Measurements from ENCODE around the gene PRKCD. TPM values are rescaled to one million over a fixed set of nuclear protein-coding genes. Genes with fewer than 3 reads are reported as not detected.

PRKCD gene
- total and polyA plus RNA-seq, 9 of the 15 experiments (the other 6 are each of a cell fraction or from before 2014, with no cell fraction given) = 2.5 to 19.5 (median 6.1) TPM

- FAIRE-seq = no peak
- no peaks in the 10 kb centered on the region for H3K9me3 ChIP-seq (replicated peaks; ENCODE audit: control insufficient read depth, insufficient read depth, low read depth, low read length)
- no TSS peak for BruUV-seq (replicated peaks)
- peaks cover 7% of the 10 kb centered on the region for H4K20me1 ChIP-seq (replicated peaks; ENCODE audit: control insufficient read depth, insufficient read depth, low read length)
- H3K4me2 ChIP-seq (ENCODE audit: insufficient read depth, low read length) = no peak overlapping the region
- H3K27ac ChIP-seq (ENCODE audit: extremely low read depth, low read depth, low read length) = no peak overlapping the region
- peaks cover 14% of the 10 kb centered on the region for H3K79me2 ChIP-seq (ENCODE audit: control insufficient read depth, insufficient read depth, low read length)
- no peak for TF ChIP-seq KLF1 (tag; IDR thresholded peaks at IDR 0.05)
- TF ChIP-seq ZNF316 (IDR thresholded peaks at IDR 0.05) = no peak
- TF ChIP-seq STAT5A (IDR thresholded peaks at IDR 0.05; ENCODE audit: borderline replicate concordance, low read length) = no peak
- TF ChIP-seq MBD1 (CRISPR knock-in tag; IDR thresholded peaks at IDR 0.05) = no peak
- no peak for TF ChIP-seq HIVEP1 (CRISPR knock-in tag; IDR thresholded peaks at IDR 0.05)
- TF ChIP-seq MYNN (IDR thresholded peaks at IDR 0.05) = no peak
- TF ChIP-seq MYNN (CRISPR knock-in tag; IDR thresholded peaks at IDR 0.05) = no peak
- no peak for TF ChIP-seq SRF (CRISPR knock-in tag; IDR thresholded peaks at IDR 0.05)
- TF ChIP-seq FOXK1 (CRISPR knock-in tag; IDR thresholded peaks at IDR 0.05; ENCODE audit: borderline replicate concordance) = no peak
- H3K4me1 ChIP-seq (replicated peaks in 1 of 2; ENCODE audit: control insufficient read depth in 2 of 2, insufficient read depth in 2 of 2, low read length in 2 of 2) = peaks cover 19 to 47% of the 10 kb centered on the region in 2 experiments; a peak in 4 of 5 replicates
- WGBS (ENCODE audit: insufficient coverage, low coverage, missing lambda C conversion rate) = 86% methylated on average over 3 of the region's 9 CpGs
- CTCF ChIA-PET (ENCODE audit: low intra/inter-chr PET ratio) = no interaction called here
- no peak for ATAC-seq
- peak overlapping the region in 1 of 2 experiments; percentile 35; a peak in 1 of 4 replicates for H3K9ac ChIP-seq (ENCODE audit: insufficient read depth in 1 of 2, low read depth in 2 of 2, low read length in 2 of 2)
- POLR2A ChIA-PET = interaction anchor here (0.6 kb wide), 1 partner anchor 376 kb away, joined by 3 read pairs; no protein-coding TSS in a partner anchor
- DNase-seq (ENCODE audit: extremely low read depth in 1 of 4, low spot score in 3 of 4) = no peak
- in situ Hi-C loops (cut with MboI) = no loop called here
- H3K36me3 ChIP-seq (ENCODE audit: control insufficient read depth, insufficient read depth, low read length) = peaks cover 6% of the 10 kb centered on the region; the same call in 1 of the 3 replicates
- intact Hi-C loops (cut with micrococcal nuclease) = no loop called here
- H3K9me1 ChIP-seq (ENCODE audit: control insufficient read depth, insufficient read depth, low read length) = peaks cover 7% of the 10 kb centered on the region
- peaks cover 0 to 4% of the 10 kb centered on the region in 2 experiments; a peak in 1 of 5 replicates for H3K27me3 ChIP-seq (ENCODE audit: control insufficient read depth in 2 of 2, insufficient read depth in 2 of 2, low read length in 2 of 2)
- H3K4me3 ChIP-seq = no peak overlapping the region
- no peak overlapping the region for H2AFZ ChIP-seq (ENCODE audit: low read depth, low read length)
Measured at GRCh38 chr3:53164911-53165310, 3.9 kb downstream of the PRKCD start.
